HG02571 (cell line): Measurements from ENCODE around the gene HAAO.
A peak's percentile ranks its signal among the peaks of the same experiment; 100 is the strongest.

Experiments used
- ATAC-seq: cut with Tn5 transposase; IDR thresholded peaks from one replicate; pipeline ENCODE4 v1.9.1; 2021; ENCODE audit warnings: mild to moderate bottlenecking, moderate library complexity; ENCODE audit not compliant: unreplicated experiment

Gene HAAO

GRCh38 chr2:42815726-42816125 lies 23.3 kb upstream of the HAAO start:
- ATAC-seq, result no peak

GRCh38 chr2:42813763-42814162 lies 21.4 kb upstream of the HAAO start:
- no peak for ATAC-seq

- no peak for ATAC-seq
Measured at GRCh38 chr2:42812899-42813479, 20.6 kb upstream of the HAAO start.

- ATAC-seq, result peak; percentile 4
Measured at GRCh38 chr2:42810971-42811811, 18.8 kb upstream of the HAAO start.

GRCh38 chr2:42810121-42810970 lies 18.0 kb upstream of the HAAO start:
- ATAC-seq, result peak; percentile 73

- no peak for ATAC-seq
Measured at GRCh38 chr2:42809819-42810120, 17.4 kb upstream of the HAAO start.

- no peak for ATAC-seq
Measured at GRCh38 chr2:42809131-42809818, 16.9 kb upstream of the HAAO start.

- no peak for ATAC-seq
Measured at GRCh38 chr2:42808301-42808700, 15.9 kb upstream of the HAAO start.

- ATAC-seq, result no peak
Measured at GRCh38 chr2:42806786-42807185, 14.4 kb upstream of the HAAO start.

GRCh38 chr2:42804891-42805290 lies 12.5 kb upstream of the HAAO start:
- ATAC-seq, result no peak

- ATAC-seq, result no peak
Measured at GRCh38 chr2:42804338-42804737, 12.0 kb upstream of the HAAO start.

GRCh38 chr2:42802150-42802549 lies 9.8 kb upstream of the HAAO start:
- ATAC-seq, result no peak

GRCh38 chr2:42801381-42801780 lies 9.0 kb upstream of the HAAO start:
- ATAC-seq, result no peak

GRCh38 chr2:42800981-42801380 lies 8.6 kb upstream of the HAAO start:
- ATAC-seq, result no peak

GRCh38 chr2:42800461-42800962 lies 8.1 kb upstream of the HAAO start:
- ATAC-seq, result no peak

GRCh38 chr2:42799881-42800280 lies 7.5 kb upstream of the HAAO start:
- no peak for ATAC-seq

GRCh38 chr2:42797281-42797680 lies 4.9 kb upstream of the HAAO start:
- ATAC-seq, result no peak

GRCh38 chr2:42796427-42797248 lies 4.3 kb upstream of the HAAO start:
- ATAC-seq, result peak; percentile 41

- ATAC-seq, result peak; percentile 33
Measured at GRCh38 chr2:42795841-42796301, 3.5 kb upstream of the HAAO start.

- ATAC-seq, result no peak
Measured at GRCh38 chr2:42795275-42795674, 2.9 kb upstream of the HAAO start.
